Measurements from ENCODE around the gene HES7. TPM values are rescaled to one million over a fixed set of nuclear protein-coding genes. Genes with fewer than 3 reads are reported as not detected.
A peak's percentile ranks its signal among the peaks of the same experiment; 100 is the strongest.

HES7 gene
- total RNA-seq, 1 experiment from 2014 or later = 3.1 TPM

DNA sequence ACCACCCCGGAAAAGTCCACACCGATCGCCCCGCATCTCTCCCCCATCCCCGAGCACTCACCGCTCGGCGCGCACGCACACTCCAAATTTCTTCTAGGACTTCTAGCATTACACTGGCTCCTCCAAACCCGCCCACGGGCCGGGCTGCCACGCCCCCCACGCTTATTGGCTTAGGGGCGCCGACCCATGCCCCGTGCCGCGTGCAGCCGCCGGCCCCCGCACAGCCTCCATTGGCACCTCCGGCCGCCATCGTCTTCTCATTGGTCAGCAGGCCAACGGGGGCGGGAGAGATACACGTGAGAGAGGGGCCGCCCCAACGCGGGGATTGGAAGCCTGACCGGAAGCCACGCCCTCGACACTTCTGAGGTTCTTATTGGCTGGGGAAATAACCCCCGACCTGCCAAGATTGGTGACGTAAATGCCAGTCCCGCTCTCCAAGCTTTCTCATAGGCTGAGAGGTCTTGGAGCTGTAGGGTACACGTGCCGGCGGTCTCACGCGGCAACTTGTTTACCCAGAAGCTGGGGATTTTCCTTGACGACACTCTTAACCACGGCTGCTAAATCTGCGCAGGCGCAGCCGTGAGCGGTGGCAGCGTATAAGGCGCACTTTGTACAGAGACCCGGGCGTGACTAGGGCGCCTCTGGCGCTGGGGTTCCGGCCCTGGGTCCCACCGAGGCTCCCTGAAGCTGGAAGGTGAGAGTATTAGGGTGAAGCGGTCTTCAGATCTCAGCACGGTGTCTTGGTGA lies 32.5 kb upstream of the HES7 start (continued):
- TF ChIP-seq ELF4 (CRISPR knock-in tag; IDR thresholded peaks at IDR 0.05; ENCODE audit: low read depth) = no peak
- no peak for TF ChIP-seq EMX1 (CRISPR knock-in tag; IDR thresholded peaks at IDR 0.05)
- peak; percentile 99 for TF ChIP-seq NFYB (CRISPR knock-in tag; conservative IDR thresholded peaks at IDR 0.05; ENCODE audit: low read depth)
- no peak for TF ChIP-seq FOXP4 (CRISPR knock-in tag; IDR thresholded peaks at IDR 0.05)
- TF ChIP-seq USF1 (CRISPR knock-in tag; IDR thresholded peaks at IDR 0.05) = peak; percentile 72
- TF ChIP-seq GTF2I (CRISPR knock-in tag; conservative IDR thresholded peaks at IDR 0.05) = no peak
- no peak for TF ChIP-seq E2F5 (CRISPR knock-in tag; IDR thresholded peaks at IDR 0.05)
- TF ChIP-seq ZNF121 (CRISPR knock-in tag; IDR thresholded peaks at IDR 0.05) = no peak
- no peak for TF ChIP-seq IRF2 (CRISPR knock-in tag; IDR thresholded peaks at IDR 0.05; ENCODE audit: borderline replicate concordance, low read depth)
- TF ChIP-seq ZNF425 (CRISPR knock-in tag; conservative IDR thresholded peaks at IDR 0.05) = no peak
- TF ChIP-seq FOXK1 (CRISPR knock-in tag; IDR thresholded peaks at IDR 0.05) = peak; percentile 97
- peak; percentile 78 for TF ChIP-seq CREM (CRISPR knock-in tag; IDR thresholded peaks at IDR 0.05)

- CTCF ChIA-PET = interaction anchor here (1.1 to 2.7 kb wide), 8 partner anchors 17 to 98 kb away, joined by 4 to 14 read pairs (median 9); partner anchors contain the start of gene ALOXE3
- DNase-seq (ENCODE audit: low spot score) = no peak
These were observed 32.0 kb upstream of the HES7 start for GRCh38 chr17:8155996-8156245.

DNA sequence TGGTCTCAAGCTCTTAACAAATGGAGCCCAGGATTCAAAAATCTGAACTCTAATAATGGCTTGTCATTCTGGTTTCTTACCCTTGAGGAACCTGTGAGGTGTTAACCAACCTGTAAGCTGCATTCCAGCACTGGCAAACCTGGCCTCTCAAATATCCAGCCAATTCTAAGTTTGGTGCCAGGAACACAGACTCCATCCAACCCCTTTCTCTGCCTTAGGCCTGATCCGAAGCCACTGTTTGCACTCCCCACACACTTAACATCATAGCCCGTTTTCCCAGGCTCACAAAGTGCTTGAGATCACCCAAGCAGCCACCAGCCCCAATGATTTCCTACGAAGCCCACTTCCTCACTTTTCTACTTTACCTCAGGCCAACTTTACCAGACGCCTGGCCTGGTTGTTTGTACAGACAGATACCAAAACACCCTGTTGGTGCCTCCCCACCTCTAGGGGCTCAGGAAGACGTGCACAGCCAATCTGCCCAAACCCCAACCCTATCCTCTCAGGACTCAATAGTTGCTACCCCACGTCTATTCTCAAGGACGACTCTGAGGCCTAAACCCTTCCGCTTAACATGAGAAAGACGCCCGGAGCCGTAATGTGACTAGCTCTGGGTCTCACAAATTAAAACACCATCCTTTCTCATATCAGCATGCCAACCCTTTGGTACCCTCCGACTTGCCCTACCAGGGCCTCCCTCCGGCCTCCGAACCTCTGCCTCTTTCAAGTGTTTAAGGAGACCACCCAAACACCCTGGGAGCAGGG lies 31.5 kb upstream of the HES7 start:
- DNase-seq (ENCODE audit: low spot score) = no peak
- POLR2A ChIA-PET = interaction anchor here (1.1 to 2.5 kb wide), 6 partner anchors 9 to 468 kb away, joined by 3 to 22 read pairs (median 5); partner anchors contain the start of genes AURKB, HES7 and TP53
- H3K4me1 Mint-ChIP-seq = peaks cover 22% of the 10 kb centered on the region
- H3K4me3 Mint-ChIP-seq = no peak overlapping the region
- no peak for ATAC-seq
- H3K9me3 Mint-ChIP-seq = no peaks in the 10 kb centered on the region
- CTCF ChIA-PET = interaction anchor here (1.1 to 2.7 kb wide), 10 partner anchors 16 to 98 kb away, joined by 3 to 14 read pairs (median 8); partner anchors contain the start of gene ALOXE3
- H3K27me3 Mint-ChIP-seq (ENCODE audit: low read depth) = peaks cover 3% of the 10 kb centered on the region; the same call in 1 of the 2 replicates
- no peak overlapping the region; the same call in 1 of the 2 replicates for H3K27ac Mint-ChIP-seq
- no peaks in the 10 kb centered on the region; the same call in 1 of the 2 replicates for H3K36me3 Mint-ChIP-seq
- TF ChIP-seq MYBL2 (CRISPR knock-in tag; IDR thresholded peaks at IDR 0.05) (no peak), ETV6 (CRISPR knock-in tag; IDR thresholded peaks at IDR 0.05) (no peak), SMAD3 (CRISPR knock-in tag; IDR thresholded peaks at IDR 0.05; ENCODE audit: borderline replicate concordance) (no peak), ZBTB43 (CRISPR knock-in tag; IDR thresholded peaks at IDR 0.05) (no peak), NR2C2 (CRISPR knock-in tag; IDR thresholded peaks at IDR 0.05) (no peak)
- TF ChIP-seq, protein P1, sequence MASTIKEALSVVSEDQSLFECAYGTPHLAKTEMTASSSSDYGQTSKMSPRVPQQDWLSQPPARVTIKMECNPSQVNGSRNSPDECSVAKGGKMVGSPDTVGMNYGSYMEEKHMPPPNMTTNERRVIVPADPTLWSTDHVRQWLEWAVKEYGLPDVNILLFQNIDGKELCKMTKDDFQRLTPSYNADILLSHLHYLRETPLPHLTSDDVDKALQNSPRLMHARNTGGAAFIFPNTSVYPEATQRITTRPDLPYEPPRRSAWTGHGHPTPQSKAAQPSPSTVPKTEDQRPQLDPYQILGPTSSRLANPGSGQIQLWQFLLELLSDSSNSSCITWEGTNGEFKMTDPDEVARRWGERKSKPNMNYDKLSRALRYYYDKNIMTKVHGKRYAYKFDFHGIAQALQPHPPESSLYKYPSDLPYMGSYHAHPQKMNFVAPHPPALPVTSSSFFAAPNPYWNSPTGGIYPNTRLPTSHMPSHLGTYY (CRISPR knock-in tag; IDR thresholded peaks at IDR 0.05) = no peak

More at GRCh38 chr17:8155996-8156245, 32.0 kb upstream of the HES7 start:
- H3K27me3 Mint-ChIP-seq (ENCODE audit: low read depth) = peaks cover 3% of the 10 kb centered on the region; the same call in 1 of the 2 replicates
- no peaks in the 10 kb centered on the region; the same call in 1 of the 2 replicates for H3K36me3 Mint-ChIP-seq
- POLR2A ChIA-PET = interaction anchor here (0.7 to 2.5 kb wide), 8 partner anchors 17 to 469 kb away, joined by 3 to 22 read pairs (median 5); partner anchors contain the start of genes AURKB, BORCS6, HES7 and TP53
- ATAC-seq = no peak
- no peak overlapping the region for H3K27ac Mint-ChIP-seq
- TF ChIP-seq ZNF671 (CRISPR knock-in tag; IDR thresholded peaks at IDR 0.05) (0 out of 2 replicates have a peak, but pooled peaks have one; percentile 17), TEAD1 (CRISPR knock-in tag; IDR thresholded peaks at IDR 0.05) (no peak)
- TF ChIP-seq, protein P2, sequence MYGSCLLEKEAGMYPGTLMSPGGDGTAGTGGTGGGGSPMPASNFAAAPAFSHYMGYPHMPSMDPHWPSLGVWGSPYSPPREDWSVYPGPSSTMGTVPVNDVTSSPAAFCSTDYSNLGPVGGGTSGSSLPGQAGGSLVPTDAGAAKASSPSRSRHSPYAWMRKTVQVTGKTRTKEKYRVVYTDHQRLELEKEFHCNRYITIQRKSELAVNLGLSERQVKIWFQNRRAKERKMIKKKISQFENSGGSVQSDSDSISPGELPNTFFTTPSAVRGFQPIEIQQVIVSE (CRISPR knock-in tag; IDR thresholded peaks at IDR 0.05; ENCODE audit: borderline replicate concordance) = no peak
- H3K4me1 Mint-ChIP-seq = peaks cover 27% of the 10 kb centered on the region
- no peak overlapping the region for H3K4me3 Mint-ChIP-seq
- H3K9me3 Mint-ChIP-seq = no peaks in the 10 kb centered on the region
